Measurements from ENCODE around the gene TSEN54.
A peak's percentile ranks its signal among the peaks of the same experiment; 100 is the strongest.
"Not testable (repeated sequence)": the region's sequence is repeated elsewhere in the genome, so short reads cannot be mapped to it uniquely, and the experiment has no call there.

The TSEN54 gene

DNA sequence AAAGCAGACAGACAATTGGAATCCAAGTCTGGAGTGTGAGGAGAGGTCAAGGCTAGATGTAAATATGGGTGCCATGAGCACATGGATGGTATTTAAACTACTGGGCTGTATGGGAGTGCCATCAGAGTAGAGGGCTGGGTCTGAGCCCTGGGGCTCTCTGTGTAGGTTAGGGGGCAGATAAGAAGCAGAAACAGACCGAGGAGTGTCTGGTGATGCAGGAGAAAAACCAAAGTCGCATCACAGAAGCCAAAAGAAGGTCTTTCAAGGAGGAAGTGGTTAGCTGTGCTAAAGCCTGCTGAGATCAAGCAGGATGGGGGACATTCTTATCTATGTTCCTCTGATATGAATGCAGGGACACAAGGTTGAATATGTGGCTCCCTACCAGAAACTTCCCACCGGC is 1.9 kb downstream of the TSEN54 start:
- DNase-seq (ENCODE audit: low spot score): no peak

DNA sequence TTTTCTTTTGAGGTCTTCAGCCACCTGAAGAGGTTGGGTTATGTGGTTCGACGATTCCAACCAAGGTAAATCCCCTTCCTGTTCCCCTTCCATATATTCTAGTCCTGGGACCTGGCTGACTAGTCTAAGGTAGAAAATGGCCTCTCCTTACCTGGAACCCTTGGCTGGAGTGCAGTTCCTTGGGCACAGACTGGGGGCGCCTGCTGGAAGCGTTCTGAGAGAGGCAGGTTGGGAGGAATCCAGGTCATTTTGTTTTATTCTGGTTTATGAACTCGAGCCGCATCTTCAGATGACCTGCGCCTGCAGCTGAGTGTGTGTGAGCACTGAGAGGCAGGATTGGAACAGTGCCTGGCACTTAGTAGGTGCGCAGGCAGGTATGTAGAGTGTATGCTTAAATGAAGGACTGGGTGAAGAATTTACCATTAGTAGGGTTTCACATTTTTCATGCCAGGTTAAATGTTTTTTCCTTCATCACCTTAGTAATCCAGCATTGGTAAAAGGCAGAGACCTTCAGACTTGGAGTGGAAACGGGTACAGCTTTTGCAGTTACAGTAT is 2.7 kb downstream of the TSEN54 start:
- DNase-seq (ENCODE audit: low spot score): no peak

DNA sequence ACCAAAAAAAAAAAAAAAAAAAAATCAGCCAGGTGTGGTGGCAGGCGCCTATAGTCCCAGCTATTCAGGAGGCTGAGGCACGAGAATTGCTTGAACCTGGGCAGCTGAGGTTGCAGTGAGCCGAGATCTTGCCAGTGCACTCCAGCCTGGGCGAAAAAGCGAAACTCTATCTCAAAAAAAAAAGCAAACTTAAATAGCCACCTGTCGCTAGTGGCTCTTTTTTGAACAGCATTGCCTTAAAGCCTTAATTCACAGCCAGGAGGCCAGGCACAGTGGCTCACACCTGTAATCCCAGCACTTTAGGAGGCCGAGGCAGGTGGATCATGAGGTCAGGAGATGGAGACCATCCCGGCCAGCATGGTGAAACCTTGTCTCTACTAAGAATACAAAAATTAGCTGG is 4.1 kb downstream of the TSEN54 start:
- DNase-seq (ENCODE audit: low spot score): not testable (repeated sequence)

DNA sequence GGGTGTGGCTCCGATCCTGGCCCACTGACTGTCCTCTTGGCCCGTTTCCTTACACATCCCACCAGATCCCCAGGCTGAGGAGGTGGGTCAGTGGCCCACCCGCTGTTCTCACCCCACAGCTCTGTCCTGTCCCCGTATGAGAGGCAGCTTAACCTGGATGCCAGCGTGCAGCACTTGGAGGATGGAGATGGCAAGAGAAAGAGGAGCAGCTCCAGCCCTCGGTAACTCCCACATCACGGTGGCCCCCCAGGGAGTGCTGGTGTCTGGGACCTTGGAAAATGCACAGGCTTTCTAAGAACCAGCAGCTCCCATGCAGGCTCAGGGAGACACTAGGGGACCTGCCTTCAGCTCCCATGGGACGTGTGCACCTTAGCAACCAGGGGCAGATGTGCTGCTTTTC is 5.0 kb downstream of the TSEN54 start:
- no peak for DNase-seq (ENCODE audit: low spot score)

DNA sequence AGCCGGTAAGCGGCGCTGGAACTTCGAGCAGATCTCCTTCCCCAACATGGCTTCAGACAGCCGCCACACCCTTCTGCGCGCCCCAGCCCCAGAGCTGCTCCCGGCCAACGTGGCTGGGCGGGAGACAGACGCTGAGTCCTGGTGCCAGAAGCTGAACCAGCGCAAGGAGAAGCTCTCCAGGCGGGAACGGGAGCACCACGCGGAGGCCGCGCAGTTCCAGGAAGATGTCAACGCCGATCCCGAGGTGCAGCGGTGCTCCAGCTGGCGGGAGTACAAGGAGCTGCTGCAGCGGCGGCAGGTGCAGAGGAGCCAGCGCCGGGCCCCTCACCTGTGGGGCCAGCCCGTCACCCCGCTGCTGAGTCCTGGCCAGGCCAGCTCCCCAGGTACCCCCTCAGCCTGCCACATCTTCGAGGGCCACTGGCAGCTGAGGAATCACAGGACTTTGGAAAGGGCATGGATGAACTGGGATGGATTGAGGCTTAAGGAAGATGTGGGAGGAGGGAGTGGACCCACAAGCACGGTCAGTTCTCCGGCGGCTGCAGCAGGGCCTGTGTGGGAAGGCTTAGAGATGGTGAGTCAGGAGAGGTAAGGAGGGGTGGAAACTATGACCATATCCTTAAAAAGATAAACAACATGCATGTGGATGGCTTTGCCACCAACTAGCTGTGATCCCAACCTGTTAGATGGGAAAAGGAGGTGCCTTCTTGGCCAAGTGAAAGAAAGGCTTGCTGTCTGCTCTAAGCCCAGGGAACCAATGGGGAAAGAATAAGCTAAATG is 5.8 kb downstream of the TSEN54 start:
- no peak for DNase-seq (ENCODE audit: low spot score)

DNA sequence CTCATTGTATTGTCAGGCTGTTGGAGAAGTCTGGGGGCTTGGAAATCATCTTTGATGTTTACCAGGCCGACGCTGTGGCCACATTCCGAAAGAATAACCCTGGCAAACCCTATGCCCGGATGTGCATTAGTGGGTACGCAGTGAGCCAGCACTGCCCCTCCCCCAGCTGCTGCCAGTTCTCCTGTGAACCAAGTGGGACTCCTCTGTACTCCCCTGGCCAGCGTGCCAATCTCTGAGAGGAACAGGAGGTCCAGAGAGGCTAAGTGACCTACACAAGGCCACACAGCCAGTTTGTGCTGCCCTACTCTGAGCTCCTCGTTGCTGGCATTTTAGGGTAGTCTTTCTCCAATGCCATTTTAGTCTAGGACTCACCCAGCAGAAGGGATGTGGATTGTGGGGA is 7.3 kb downstream of the TSEN54 start:
- no peak for DNase-seq (ENCODE audit: low spot score)

DNA sequence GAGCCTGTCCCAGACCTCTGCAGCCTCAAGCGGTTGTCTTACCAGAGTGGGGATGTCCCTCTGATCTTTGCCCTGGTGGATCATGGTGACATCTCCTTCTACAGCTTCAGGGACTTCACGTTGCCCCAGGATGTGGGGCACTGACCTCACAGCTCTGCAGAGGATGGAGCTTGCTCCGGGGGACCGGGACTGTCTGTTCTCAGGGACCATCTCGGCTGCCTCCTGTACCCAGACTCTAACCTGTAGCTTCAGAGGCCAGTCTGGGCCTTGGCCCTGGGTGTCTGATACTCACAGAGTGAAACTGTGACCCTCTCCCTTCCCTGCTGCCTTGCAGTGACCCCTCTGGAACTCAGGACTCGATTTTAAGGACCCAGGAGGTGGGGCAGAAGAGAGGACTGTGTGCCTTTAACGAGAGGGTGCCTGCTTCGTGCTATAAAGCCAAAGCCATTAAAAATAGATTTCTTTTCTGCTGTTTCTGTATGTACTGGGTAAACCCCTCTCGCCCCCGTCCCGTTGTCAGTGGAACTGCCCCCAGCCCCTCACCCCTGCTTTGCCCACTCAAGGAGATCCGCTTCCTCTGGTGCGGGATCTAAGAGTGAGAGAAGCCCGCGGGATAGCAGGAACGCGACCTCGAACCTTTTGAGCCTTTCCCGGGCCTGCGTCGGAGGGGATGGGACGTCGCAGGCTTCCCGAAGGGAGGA is 8.1 kb downstream of the TSEN54 start:
- no peak for DNase-seq (ENCODE audit: low spot score)

DNA sequence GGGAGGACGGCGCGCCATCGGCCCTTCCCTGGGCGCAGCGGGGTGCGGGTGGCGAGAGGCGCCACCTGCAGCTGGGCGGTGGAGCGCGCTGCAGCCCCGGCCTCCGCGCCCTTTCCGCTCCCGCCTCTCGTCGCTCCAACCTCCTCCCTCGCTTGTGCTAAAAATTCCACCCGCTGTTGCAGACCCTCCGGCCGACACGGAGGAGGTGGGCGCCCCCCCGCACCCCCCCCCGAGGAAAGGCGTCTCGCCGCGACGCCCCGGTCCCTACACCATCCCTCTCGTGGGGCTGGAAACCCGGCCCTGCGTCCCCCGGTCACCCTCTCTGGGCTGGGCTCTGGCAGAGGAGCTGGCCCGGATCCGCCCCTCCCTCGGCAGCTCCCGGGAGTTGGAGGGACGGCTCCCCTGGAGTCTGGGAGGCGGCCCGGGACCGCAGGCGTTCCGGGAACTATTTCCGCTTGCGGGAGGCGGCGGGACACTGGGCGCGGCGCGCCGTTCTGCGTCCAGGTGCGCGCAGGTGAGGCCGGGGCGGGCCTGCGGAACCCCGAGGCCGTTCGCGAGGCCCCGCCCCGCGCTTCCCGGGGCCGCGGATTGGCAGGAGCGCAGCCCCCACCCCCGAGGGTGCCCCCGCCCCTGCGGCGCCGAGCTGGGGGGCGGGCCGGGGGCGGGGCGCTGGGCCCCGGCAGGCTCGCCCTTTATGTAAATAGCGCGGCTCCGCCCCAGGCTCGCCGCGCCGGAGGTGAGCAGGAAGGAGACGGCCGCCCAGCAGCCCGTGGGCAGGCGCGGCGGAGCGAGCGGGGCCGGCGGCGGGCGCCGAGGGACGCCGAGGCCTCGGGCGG is 8.9 kb downstream of the TSEN54 start, which contains the start of gene LLGL2:
TSS of gene LLGL2 (plus strand) at position 728 of the 836 bp plus-strand sequence. CDS start 17,730 bp downstream, outside the sequence.
- DNase-seq (ENCODE audit: low spot score): peak; percentile 73

DNA sequence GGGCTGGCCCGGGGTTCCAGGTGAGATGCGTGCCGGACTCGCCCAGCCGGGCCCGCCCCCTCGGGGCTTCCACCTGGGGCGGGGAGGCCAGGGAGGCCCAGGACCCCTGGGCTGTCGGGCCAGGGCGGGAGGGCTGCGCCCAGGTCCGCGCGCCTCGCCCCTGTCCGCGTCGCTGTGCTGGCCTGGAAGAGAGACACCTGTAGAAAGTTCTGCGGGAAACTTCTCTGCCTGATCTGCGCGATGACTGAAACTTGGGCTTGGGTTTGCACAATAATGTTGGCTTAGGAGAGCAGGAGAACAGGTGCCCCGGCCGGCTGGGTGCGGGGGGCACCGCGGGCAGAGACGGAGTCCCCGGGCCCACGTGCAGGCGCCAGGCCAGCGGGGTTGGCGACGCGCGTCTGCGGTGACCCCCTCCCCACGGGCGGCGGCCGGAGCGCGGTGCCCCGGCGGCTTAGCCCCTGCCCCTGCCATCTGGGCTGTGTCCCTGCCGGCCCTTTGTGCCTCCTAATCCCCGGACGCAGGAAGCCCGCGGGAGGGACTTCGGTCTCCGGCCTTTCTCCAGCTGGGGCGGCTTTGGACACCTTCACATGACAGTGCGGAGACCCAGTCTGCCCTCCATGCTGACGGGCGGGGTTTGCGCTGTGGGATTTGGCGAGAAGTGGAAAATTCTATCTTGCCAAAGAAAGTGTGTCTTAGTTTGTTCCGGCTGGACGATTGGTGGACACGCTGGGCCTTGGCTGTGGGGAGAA is 9.7 kb downstream of the TSEN54 start:
- no peak for DNase-seq (ENCODE audit: low spot score)

DNA sequence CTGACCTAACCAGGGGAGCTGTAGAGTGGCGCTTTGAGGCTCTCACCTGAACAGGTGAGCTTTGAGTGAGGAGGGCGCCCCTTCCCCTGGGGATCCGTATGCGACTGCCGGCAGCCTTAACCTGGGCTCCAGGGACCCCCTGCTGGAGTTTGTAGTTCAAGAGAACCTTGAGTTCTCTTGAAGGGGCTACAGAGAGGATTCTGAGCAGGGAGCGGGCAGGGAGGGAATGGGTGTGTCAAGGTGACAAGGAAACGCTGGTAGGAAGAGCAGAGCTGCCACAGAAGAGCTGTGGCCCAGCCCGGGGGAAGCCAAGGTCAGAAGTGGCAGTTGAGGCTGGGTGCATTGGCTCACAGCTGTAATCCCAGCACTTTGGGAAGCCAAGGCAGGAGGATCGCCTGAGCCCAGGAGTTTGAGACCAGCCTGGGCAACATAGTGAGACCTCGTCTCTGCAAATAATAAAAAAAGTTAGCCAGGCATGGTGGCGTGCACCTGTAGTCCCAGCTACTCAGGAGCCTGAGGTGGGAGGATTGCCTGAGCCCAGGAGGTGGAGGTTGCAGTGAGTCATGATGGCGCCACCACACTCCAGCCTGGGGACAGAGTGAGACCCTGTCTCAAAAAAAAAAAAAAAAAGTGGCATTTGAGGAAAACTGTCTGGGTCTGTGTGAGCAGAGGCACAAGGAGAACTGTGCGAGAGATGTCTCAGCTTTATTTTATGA is 10.4 kb downstream of the TSEN54 start:
- DNase-seq (ENCODE audit: low spot score): no peak

DNA sequence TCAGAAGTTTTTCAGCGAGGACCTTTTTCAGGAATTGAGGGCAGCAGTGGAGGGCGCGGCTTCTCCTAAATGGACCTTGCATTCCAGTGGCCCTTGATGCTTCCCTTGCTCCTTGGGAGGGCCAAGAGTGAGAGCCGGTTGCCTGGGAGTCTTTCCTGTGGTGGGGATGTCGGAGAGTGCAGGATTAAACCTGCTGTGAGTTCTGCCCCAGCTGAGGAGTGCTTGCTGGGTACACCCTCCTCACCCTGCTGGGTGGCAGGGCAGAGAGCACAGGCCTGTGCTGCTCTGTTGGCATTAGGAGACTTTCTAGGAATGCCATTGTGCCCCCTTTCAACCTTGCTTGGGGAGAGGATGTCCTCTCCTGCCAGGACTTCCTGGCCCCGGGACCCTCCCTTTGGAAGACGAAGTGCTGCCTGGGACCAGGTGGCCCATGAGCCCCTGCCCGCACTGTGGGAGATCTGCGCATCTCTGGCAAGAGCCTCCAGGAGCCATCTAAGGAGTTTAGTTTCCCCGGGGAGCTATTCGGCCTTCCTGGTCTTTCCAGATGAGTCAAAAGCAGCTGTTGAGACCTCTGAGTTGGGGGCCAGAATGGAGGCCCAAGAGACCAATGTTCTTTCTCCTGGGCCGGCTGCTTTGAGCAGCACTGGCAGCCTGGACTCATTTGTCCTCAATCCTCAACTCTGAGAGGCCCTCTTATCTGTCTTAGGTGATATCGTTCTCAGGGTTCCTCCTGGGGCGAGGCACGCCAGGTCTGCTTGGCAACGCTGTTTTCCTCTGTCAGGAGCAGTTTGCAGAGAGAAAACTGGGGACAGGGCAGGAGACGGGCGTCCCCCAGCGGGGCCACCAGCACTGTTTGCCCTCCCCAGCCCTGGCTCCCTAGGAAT is 14.8 kb downstream of the TSEN54 start:
- DNase-seq (ENCODE audit: low spot score): no peak

DNA sequence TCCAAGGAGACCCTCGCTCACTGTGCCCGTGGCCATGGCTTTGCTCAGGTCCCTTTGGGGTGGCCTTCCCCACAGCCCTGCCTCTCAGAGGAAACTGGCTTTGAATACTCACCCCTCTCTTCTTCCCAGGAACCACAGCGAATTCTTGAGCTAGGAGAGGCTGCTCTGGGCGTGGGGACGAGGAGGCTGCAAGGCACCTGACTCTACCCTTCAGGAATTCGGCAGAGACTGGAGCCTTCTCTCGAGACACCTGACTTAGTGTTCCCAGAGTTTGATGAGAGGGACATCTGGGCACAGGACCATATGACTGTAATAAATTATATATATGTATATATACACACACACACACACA is 15.4 kb downstream of the TSEN54 start:
- no peak for DNase-seq (ENCODE audit: low spot score)

DNA sequence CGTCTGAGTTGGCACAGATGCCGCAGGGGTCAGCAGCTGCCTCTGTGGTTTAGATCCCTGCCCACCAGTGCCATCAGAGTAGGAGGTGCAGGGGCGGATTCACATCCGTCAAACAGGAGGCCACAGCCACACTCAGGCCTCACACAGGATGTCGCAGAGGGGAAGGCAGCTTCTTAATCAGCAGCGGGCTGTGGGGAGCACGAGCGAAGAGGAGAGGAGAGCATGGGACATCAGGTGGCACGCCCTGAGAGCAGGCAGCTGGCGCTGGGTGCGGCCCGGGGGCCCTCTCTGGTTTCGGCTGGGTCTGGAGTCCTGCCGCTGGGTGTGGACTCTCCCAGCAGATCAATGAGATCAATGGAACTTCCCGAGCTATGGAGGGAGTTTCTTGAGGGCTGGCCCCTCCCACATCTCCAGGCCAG is 18.8 kb downstream of the TSEN54 start:
- peak; percentile 18 for DNase-seq (ENCODE audit: low spot score)

DNA sequence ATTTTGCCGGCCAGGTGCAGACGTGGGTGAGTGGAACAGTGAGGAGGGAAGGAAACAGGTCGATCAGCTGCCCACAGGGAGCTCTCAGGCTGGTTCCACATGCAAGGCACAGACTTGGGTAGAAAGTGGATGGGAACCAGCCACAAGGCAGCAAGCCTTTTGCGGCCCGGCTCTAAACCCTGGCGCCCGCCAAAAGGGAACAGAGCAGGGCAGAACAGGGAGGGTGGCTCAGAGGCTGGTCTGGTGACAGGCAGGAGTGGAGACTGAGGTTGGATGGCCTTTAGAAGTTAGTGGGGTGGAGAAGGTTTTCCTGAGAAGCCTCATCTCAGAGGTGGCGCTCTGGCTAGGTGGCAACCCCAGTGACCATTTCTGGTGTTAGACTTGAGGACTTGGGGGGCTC is 19.5 kb downstream of the TSEN54 start:
- DNase-seq (ENCODE audit: low spot score): no peak

DNA sequence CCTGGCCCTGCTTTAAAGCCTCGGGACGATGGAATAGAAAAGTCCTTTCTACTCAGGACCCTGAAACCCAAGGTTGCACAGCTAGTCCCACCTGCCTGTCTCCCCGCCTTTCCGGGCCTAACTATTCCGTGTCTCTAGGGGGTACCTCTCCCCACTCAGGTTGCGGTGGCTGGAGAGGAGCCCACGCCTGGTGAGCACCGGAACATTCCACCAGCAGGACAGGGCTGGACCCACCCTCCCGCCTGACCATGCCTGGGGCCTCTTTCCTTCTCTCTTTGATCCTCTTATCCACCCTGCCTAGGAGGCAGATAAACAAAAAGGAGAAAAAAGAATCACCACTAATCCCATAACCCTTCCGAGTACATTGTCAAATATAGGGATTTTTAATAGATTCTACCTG is 20.0 kb downstream of the TSEN54 start:
- no peak for DNase-seq (ENCODE audit: low spot score)

DNA sequence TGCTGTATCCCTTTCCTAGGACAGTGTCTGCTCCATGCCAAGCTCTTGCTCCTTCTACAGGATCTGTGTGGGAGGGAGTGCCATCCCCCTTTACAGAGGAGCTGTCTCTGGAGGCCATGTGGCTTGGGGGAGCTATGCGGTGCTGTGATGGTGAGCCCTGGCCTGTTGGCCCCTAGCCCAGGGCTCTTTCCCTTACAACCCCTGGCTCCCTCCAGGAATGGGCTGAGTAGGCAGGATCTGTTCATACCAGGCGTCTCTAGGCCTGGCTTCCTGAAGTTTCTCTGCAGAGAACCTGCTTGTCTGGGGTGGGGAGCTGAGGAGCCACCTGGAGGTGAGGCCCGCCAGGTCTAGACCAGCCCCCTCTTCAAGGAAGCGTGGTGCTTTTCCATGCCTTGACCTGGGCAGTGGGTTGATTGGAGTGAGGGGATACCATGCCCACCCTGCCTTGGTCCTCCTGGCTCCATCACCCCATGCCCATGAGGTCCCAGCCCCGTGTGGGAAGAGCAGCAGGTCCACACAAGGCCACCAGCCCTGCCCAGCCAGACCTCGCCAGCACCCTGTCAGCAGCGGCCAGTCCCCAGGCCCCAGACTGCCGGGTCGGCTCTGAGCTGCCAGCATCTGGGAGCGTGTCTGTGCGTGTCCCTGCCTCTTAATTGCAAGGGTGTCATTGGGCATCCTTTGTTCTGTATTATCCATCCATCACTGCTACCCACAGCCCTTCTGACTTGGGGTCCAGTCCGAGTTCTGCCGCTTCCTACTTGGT is 23.8 kb downstream of the TSEN54 start:
- no peak for DNase-seq (ENCODE audit: low spot score)

DNA sequence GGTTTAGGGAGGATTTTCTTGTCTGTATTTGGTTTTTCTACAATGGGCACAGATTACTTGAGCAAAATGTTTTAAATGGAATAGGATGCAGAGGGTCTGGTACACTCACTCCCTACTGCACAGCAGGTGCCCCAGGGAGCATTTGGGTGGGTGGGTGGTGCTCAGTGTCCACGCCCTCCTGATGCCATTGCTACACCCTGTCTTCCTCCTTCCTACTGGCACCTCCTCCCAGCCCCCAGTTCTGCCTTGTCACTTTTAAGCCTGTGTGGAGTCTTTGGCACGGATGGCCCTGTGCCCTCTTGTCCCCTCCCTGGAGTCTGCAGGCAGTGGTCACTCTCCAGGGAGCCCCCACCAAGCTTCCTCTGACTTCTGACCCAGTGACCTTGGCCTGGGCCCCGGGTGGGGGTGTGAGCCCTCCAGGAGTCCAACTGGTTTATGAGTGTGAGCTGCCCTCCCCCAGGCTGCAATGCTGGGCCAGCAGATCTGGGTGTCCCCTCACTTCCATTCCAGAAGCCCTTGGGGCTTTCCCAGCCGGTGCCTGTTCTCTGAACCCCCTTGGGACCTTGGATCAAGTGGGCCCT is 24.7 kb downstream of the TSEN54 start:
- DNase-seq (ENCODE audit: low spot score): no peak

DNA sequence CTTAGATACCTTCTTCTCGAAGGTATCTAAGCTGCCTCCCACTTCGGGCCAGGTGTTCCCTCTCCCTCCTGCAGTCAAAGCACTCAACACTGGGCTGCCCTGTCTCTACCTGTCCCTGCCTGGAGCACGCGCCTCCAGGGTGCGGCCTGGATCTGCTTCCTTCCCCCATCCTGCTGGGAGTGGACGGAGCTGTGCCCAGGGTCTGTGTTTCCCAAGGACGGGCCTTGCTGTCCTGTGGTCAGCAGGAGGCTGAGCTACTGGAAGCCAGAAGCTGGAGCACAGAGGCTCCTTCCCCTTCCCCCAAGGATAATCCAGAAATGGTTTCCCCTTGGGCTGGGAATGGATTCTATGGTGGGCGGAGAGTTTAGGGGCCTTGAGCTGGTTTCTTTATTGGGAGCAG is 25.9 kb downstream of the TSEN54 start:
- no peak for DNase-seq (ENCODE audit: low spot score)
